Measurements from ENCODE around the gene OR6B3.
"Not testable (repeated sequence)": the region's sequence is repeated elsewhere in the genome, so short reads cannot be mapped to it uniquely, and the experiment has no call there.

OR6B3 gene

GRCh38 chr2:240060977-240061591 is 7.8 kb upstream of the OR6B3 start:
- H3K4me1 Mint-ChIP-seq: no peaks in the 10 kb centered on the region
- H3K27me3 Mint-ChIP-seq: peaks cover 12% of the 10 kb centered on the region
- DNase-seq (ENCODE audit: low spot score in 2 of 2) (peak in 1 of 2 donors; percentile 46), ATAC-seq (ENCODE audit: low read depth) (peak; percentile 77)
- H3K36me3 Mint-ChIP-seq: no peaks in the 10 kb centered on the region
- no peak overlapping the region for H3K4me3 Mint-ChIP-seq
- H3K27ac Mint-ChIP-seq: no peak overlapping the region
- no peaks in the 10 kb centered on the region for H3K9me3 Mint-ChIP-seq

GRCh38 chr2:240056678-240057077 is 3.4 kb upstream of the OR6B3 start:
- H3K27me3 Mint-ChIP-seq: peaks cover 34% of the 10 kb centered on the region
- peaks cover 4% of the 10 kb centered on the region for H3K4me1 Mint-ChIP-seq
- ATAC-seq (ENCODE audit: low read depth) (no peak), DNase-seq (ENCODE audit: low spot score in 2 of 2) (no peak)
- H3K9me3 Mint-ChIP-seq: no peaks in the 10 kb centered on the region
- H3K4me3 Mint-ChIP-seq: no peak overlapping the region
- no peaks in the 10 kb centered on the region for H3K36me3 Mint-ChIP-seq
- no peak overlapping the region for H3K27ac Mint-ChIP-seq

- Mint-ChIP-seq H3K27ac (no peak overlapping the region), H3K36me3 (no peaks in the 10 kb centered on the region), H3K9me3 (no peaks in the 10 kb centered on the region), H3K27me3 (peaks cover 34% of the 10 kb centered on the region), H3K4me1 (peaks cover 4% of the 10 kb centered on the region), H3K4me3 (no peak overlapping the region)
- no peak for DNase-seq (ENCODE audit: low spot score in 2 of 2)
- ATAC-seq (ENCODE audit: low read depth): no peak
These were observed 2.0 kb upstream of the OR6B3 start for GRCh38 chr2:240055177-240055917.

GRCh38 chr2:240052524-240052923 is 797 bp downstream of the OR6B3 start:
- peaks cover 34% of the 10 kb centered on the region for H3K27me3 Mint-ChIP-seq
- H3K9me3 Mint-ChIP-seq: no peaks in the 10 kb centered on the region
- H3K27ac Mint-ChIP-seq: no peak overlapping the region
- H3K36me3 Mint-ChIP-seq: no peaks in the 10 kb centered on the region
- H3K4me1 Mint-ChIP-seq: peaks cover 4% of the 10 kb centered on the region
- H3K4me3 Mint-ChIP-seq: no peak overlapping the region
- ATAC-seq (ENCODE audit: low read depth) (no peak), DNase-seq (ENCODE audit: low spot score in 2 of 2) (no peak)

- DNase-seq (ENCODE audit: low spot score in 2 of 2) (no peak), ATAC-seq (ENCODE audit: low read depth) (no peak)
- Mint-ChIP-seq H3K36me3 (no peaks in the 10 kb centered on the region), H3K9me3 (no peaks in the 10 kb centered on the region), H3K27me3 (peaks cover 30% of the 10 kb centered on the region), H3K4me1 (peaks cover 4% of the 10 kb centered on the region), H3K27ac (no peak overlapping the region), H3K4me3 (no peak overlapping the region)
These were observed 1.6 kb downstream of the OR6B3 start for GRCh38 chr2:240051697-240052096.

GRCh38 chr2:240050278-240050677 is 3.0 kb downstream of the OR6B3 start:
- no peak for ATAC-seq (ENCODE audit: low read depth)
- no peak overlapping the region for H3K27ac Mint-ChIP-seq
- peaks cover under 1% of the 10 kb centered on the region for H3K4me1 Mint-ChIP-seq
- H3K27me3 Mint-ChIP-seq: peaks cover 23% of the 10 kb centered on the region
- DNase-seq (ENCODE audit: low spot score in 2 of 2): no peak
- no peaks in the 10 kb centered on the region for H3K9me3 Mint-ChIP-seq
- H3K36me3 Mint-ChIP-seq: no peaks in the 10 kb centered on the region
- no peak overlapping the region for H3K4me3 Mint-ChIP-seq

GRCh38 chr2:240048237-240048636 is 5.1 kb downstream of the OR6B3 start:
- ATAC-seq (ENCODE audit: low read depth) (no peak), DNase-seq (ENCODE audit: low spot score in 2 of 2) (no peak)
- Mint-ChIP-seq H3K27ac (no peak overlapping the region), H3K9me3 (no peaks in the 10 kb centered on the region), H3K36me3 (no peaks in the 10 kb centered on the region), H3K4me1 (no peaks in the 10 kb centered on the region), H3K27me3 (peaks cover 21% of the 10 kb centered on the region), H3K4me3 (no peak overlapping the region)

GRCh38 chr2:240045098-240045497 is 8.2 kb downstream of the OR6B3 start:
- H3K27me3 Mint-ChIP-seq: peaks cover 26% of the 10 kb centered on the region
- DNase-seq (ENCODE audit: low spot score in 2 of 2): no peak
- no peaks in the 10 kb centered on the region for H3K9me3 Mint-ChIP-seq
- no peaks in the 10 kb centered on the region for H3K4me1 Mint-ChIP-seq
- H3K4me3 Mint-ChIP-seq: no peak overlapping the region
- no peak overlapping the region for H3K27ac Mint-ChIP-seq
- no peaks in the 10 kb centered on the region for H3K36me3 Mint-ChIP-seq
- no peak for ATAC-seq (ENCODE audit: low read depth)

- not testable (repeated sequence) for DNase-seq (ENCODE audit: low spot score in 2 of 2); H3K36me3 Mint-ChIP-seq; H3K9me3 Mint-ChIP-seq; H3K4me1 Mint-ChIP-seq; H3K4me3 Mint-ChIP-seq; H3K27ac Mint-ChIP-seq; ATAC-seq (ENCODE audit: low read depth)
- peaks cover 26% of the 10 kb centered on the region for H3K27me3 Mint-ChIP-seq
These were observed 9.2 kb downstream of the OR6B3 start for GRCh38 chr2:240044096-240044495.

GRCh38 chr2:240043279-240043989 is 9.9 kb downstream of the OR6B3 start:
- no peak overlapping the region for H3K4me3 Mint-ChIP-seq
- no peak overlapping the region for H3K27ac Mint-ChIP-seq
- peaks cover 26% of the 10 kb centered on the region for H3K27me3 Mint-ChIP-seq
- no peaks in the 10 kb centered on the region for H3K4me1 Mint-ChIP-seq
- ATAC-seq (ENCODE audit: low read depth) (no peak), DNase-seq (ENCODE audit: low spot score in 2 of 2) (no peak)
- H3K9me3 Mint-ChIP-seq: no peaks in the 10 kb centered on the region
- H3K36me3 Mint-ChIP-seq: no peaks in the 10 kb centered on the region

- DNase-seq (ENCODE audit: low spot score in 2 of 2) (no peak), ATAC-seq (ENCODE audit: low read depth) (no peak)
- Mint-ChIP-seq H3K4me1 (no peaks in the 10 kb centered on the region), H3K27ac (no peak overlapping the region), H3K27me3 (peaks cover 24% of the 10 kb centered on the region), H3K9me3 (no peaks in the 10 kb centered on the region), H3K36me3 (no peaks in the 10 kb centered on the region), H3K4me3 (no peak overlapping the region)
These were observed 10.6 kb downstream of the OR6B3 start for GRCh38 chr2:240042740-240043139.

- Mint-ChIP-seq H3K9me3 (no peaks in the 10 kb centered on the region), H3K4me1 (no peaks in the 10 kb centered on the region), H3K4me3 (no peak overlapping the region), H3K27me3 (peaks cover 22% of the 10 kb centered on the region), H3K36me3 (no peaks in the 10 kb centered on the region), H3K27ac (no peak overlapping the region)
- no peak for DNase-seq (ENCODE audit: low spot score in 2 of 2)
- no peak for ATAC-seq (ENCODE audit: low read depth)
These were observed 12.0 kb downstream of the OR6B3 start for GRCh38 chr2:240041363-240041762.

GRCh38 chr2:240037358-240037757 is 16.0 kb downstream of the OR6B3 start:
- H3K4me1 Mint-ChIP-seq: no peaks in the 10 kb centered on the region
- H3K27ac Mint-ChIP-seq: no peak overlapping the region
- H3K9me3 Mint-ChIP-seq: no peaks in the 10 kb centered on the region
- H3K27me3 Mint-ChIP-seq: peaks cover 4% of the 10 kb centered on the region
- no peak overlapping the region for H3K4me3 Mint-ChIP-seq
- no peaks in the 10 kb centered on the region for H3K36me3 Mint-ChIP-seq
- no peak for DNase-seq (ENCODE audit: low spot score in 2 of 2)
- no peak for ATAC-seq (ENCODE audit: low read depth)

- Mint-ChIP-seq H3K9me3 (no peaks in the 10 kb centered on the region), H3K27ac (no peak overlapping the region), H3K4me1 (no peaks in the 10 kb centered on the region), H3K4me3 (no peak overlapping the region), H3K27me3 (peaks cover 8% of the 10 kb centered on the region), H3K36me3 (no peaks in the 10 kb centered on the region)
- no peak for DNase-seq (ENCODE audit: low spot score in 2 of 2)
- ATAC-seq (ENCODE audit: low read depth): no peak
These were observed 20.0 kb downstream of the OR6B3 start for GRCh38 chr2:240033330-240033678.

All from memory B cell (primary cell).